BJ (cell line): ENCODE data around the gene CXorf38. TPM values are rescaled to one million over a fixed set of nuclear protein-coding genes. Genes with fewer than 3 reads are reported as not detected.

ENCODE experiments used
- CTCF ChIA-PET: fragments of 350-600 bp; formaldehyde crosslinking; extraction: SDS; loops from one replicate; lab custom pipeline; 2021; ENCODE audit warnings: antibody characterized with exemption, inconsistent platforms; lab: Yijun Ruan, JAX
- POLR2A ChIA-PET: fragments of 300-600 bp; sonication (Branson Sonifier 250); formaldehyde crosslinking; extraction: SDS; loops from one replicate; lab custom pipeline; 2021; ENCODE audit warnings: antibody characterized with exemption; lab: Charles Lee
- DNase-seq: peaks from one replicate; pipeline ENCODE4 v3.0.0-alpha.2; 2011; ENCODE audit warnings: low read depth
- H3K27me3 ChIP-seq: 2 replicates; pipeline ENCODE4 v1.6.0; 2011; ENCODE audit warnings: low read length; ENCODE audit not compliant: control insufficient read depth, insufficient read depth
- H3K36me3 ChIP-seq: 2 replicates; pipeline ENCODE4 v1.5.1; 2011; ENCODE audit warnings: low read length; ENCODE audit not compliant: control insufficient read depth, insufficient read depth
- H3K4me3 ChIP-seq: 2 replicates; pipeline ENCODE4 v1.5.1; 2011; ENCODE audit warnings: low read depth, mild to moderate bottlenecking, control low read depth, low read length
- CTCF ChIP-seq: IDR thresholded peaks from 2 replicates; pipeline ENCODE4 v1.5.1; 2011; ENCODE audit warnings: low read depth, mild to moderate bottlenecking, control low read depth, inconsistent platforms, low read length, moderate library complexity; ENCODE audit not compliant: insufficient read depth
- polyA plus RNA-seq: library from polyadenylated mRNA; depleted of rRNA; stranded (reverse); fragments of >200 nt; gene quantifications from 2 replicates; pipeline ENCODE4 v1.2.3, GENCODE V29; 2011

The CXorf38 gene
- polyA plus RNA-seq, 1 experiment: 6.2 TPM

GRCh38 chrX:40685362-40685918 lies 38.1 kb upstream of the CXorf38 start:
- Histone ChIP-seq H3K4me3 (no peak overlapping the region), H3K36me3 (peaks cover 2% of the 10 kb centered on the region), H3K27me3 (no peaks in the 10 kb centered on the region)
- POLR2A ChIA-PET: no interaction called here
- CTCF ChIA-PET: no interaction called here
- no peak for TF ChIP-seq CTCF
- DNase-seq: no peak

GRCh38 chrX:40684092-40684491 lies 36.7 kb upstream of the CXorf38 start:
- POLR2A ChIA-PET: no interaction called here
- DNase-seq: no peak
- CTCF ChIA-PET: interaction anchor here (0.8 kb wide), 1 partner anchor 25 kb away, joined by 3 read pairs; no protein-coding TSS in a partner anchor

GRCh38 chrX:40683245-40683644 lies 35.9 kb upstream of the CXorf38 start:
- TF ChIP-seq CTCF: no peak
- CTCF ChIA-PET: no interaction called here
- DNase-seq: no peak
- Histone ChIP-seq H3K27me3 (no peaks in the 10 kb centered on the region), H3K4me3 (no peak overlapping the region), H3K36me3 (peaks cover 5% of the 10 kb centered on the region)
- POLR2A ChIA-PET: no interaction called here

More at GRCh38 chrX:40684092-40684491, 36.7 kb upstream of the CXorf38 start:
- Histone ChIP-seq H3K36me3 (peaks cover 5% of the 10 kb centered on the region), H3K4me3 (no peak overlapping the region), H3K27me3 (no peaks in the 10 kb centered on the region)
- no peak for TF ChIP-seq CTCF

- ChIA-PET POLR2A (no interaction called here), CTCF (no interaction called here)
- TF ChIP-seq CTCF: no peak
- peaks cover 5% of the 10 kb centered on the region for H3K36me3 ChIP-seq
- DNase-seq: no peak
- H3K4me3 ChIP-seq: no peak overlapping the region
- no peaks in the 10 kb centered on the region for H3K27me3 ChIP-seq
Measured at GRCh38 chrX:40671126-40671525, 23.8 kb upstream of the CXorf38 start.

- ChIA-PET CTCF (interaction anchor here (0.9 to 1.1 kb wide), 3 partner anchors 12 to 209 kb away, joined by 3 to 4 read pairs (median 4); no protein-coding TSS in a partner anchor), POLR2A (no interaction called here)
- Histone ChIP-seq H3K36me3 (peaks cover 2% of the 10 kb centered on the region; the same call in 1 of the 2 replicates), H3K4me3 (no peak overlapping the region), H3K27me3 (no peaks in the 10 kb centered on the region)
- peak; percentile 24 for DNase-seq
- TF ChIP-seq CTCF: peak; percentile 57
Measured at GRCh38 chrX:40663880-40664630, 16.7 kb upstream of the CXorf38 start.
